ENCODE results near the gene IL24.

Gene IL24

GRCh38 chr1:206880314-206880713 is 16.9 kb upstream of the IL24 start:
- DNase-seq (ENCODE audit: low spot score): no peak

- DNase-seq (ENCODE audit: low spot score): no peak
Measured at GRCh38 chr1:206882555-206882954, 14.7 kb upstream of the IL24 start.

GRCh38 chr1:206883160-206883559 is 14.1 kb upstream of the IL24 start:
- DNase-seq (ENCODE audit: low spot score): no peak

- no peak for DNase-seq (ENCODE audit: low spot score)
Measured at GRCh38 chr1:206883876-206884275, 13.4 kb upstream of the IL24 start.

- DNase-seq (ENCODE audit: low spot score): no peak
Measured at GRCh38 chr1:206885341-206886060, 11.7 kb upstream of the IL24 start.

GRCh38 chr1:206886831-206887230 is 10.4 kb upstream of the IL24 start:
- DNase-seq (ENCODE audit: low spot score): no peak

GRCh38 chr1:206887701-206888100 is 9.5 kb upstream of the IL24 start:
- no peak for DNase-seq (ENCODE audit: low spot score)

- DNase-seq (ENCODE audit: low spot score): no peak
Measured at GRCh38 chr1:206890125-206891060, 6.8 kb upstream of the IL24 start.

GRCh38 chr1:206891412-206891811 is 5.8 kb upstream of the IL24 start:
- no peak for DNase-seq (ENCODE audit: low spot score)

- DNase-seq (ENCODE audit: low spot score): no peak
Measured at GRCh38 chr1:206892351-206892984, 4.8 kb upstream of the IL24 start.

GRCh38 chr1:206893380-206893779 is 3.9 kb upstream of the IL24 start:
- no peak for DNase-seq (ENCODE audit: low spot score)

- no peak for DNase-seq (ENCODE audit: low spot score)
Measured at GRCh38 chr1:206895325-206895724, 1.9 kb upstream of the IL24 start.

- DNase-seq (ENCODE audit: low spot score): no peak
Measured at GRCh38 chr1:206895837-206896242, 1.4 kb upstream of the IL24 start.

- no peak for DNase-seq (ENCODE audit: low spot score)
Measured at GRCh38 chr1:206896261-206896660, 982 bp upstream of the IL24 start.

GRCh38 chr1:206898089-206898914 is 1.1 kb downstream of the IL24 start:
- no peak for DNase-seq (ENCODE audit: low spot score)

GRCh38 chr1:206898915-206899431 is 1.7 kb downstream of the IL24 start:
- no peak for DNase-seq (ENCODE audit: low spot score)

GRCh38 chr1:206899717-206900116 is 2.5 kb downstream of the IL24 start:
- no peak for DNase-seq (ENCODE audit: low spot score)

GRCh38 chr1:206900149-206900548 is 2.9 kb downstream of the IL24 start:
- DNase-seq (ENCODE audit: low spot score): no peak

- no peak for DNase-seq (ENCODE audit: low spot score)
Measured at GRCh38 chr1:206901944-206902343, 4.7 kb downstream of the IL24 start.

- no peak for DNase-seq (ENCODE audit: low spot score)
Measured at GRCh38 chr1:206902702-206903101, 5.5 kb downstream of the IL24 start.

GRCh38 chr1:206903687-206904086 is 6.4 kb downstream of the IL24 start:
- DNase-seq (ENCODE audit: low spot score): no peak
